ENCODE results near the gene CD276.
A peak's percentile ranks its signal among the peaks of the same experiment; 100 is the strongest.
"Not testable (repeated sequence)": the region's sequence is repeated elsewhere in the genome, so short reads cannot be mapped to it uniquely, and the experiment has no call there.

The CD276 gene

GRCh38 chr15:73683777-73684580 is at the start of gene CD276:
Gene CD276, plus strand, starts transcription at chr15:73684383. Its CDS starts 15,257 bp downstream, at chr15:73699640.
- DNase-seq, result peak; percentile 45

DNA sequence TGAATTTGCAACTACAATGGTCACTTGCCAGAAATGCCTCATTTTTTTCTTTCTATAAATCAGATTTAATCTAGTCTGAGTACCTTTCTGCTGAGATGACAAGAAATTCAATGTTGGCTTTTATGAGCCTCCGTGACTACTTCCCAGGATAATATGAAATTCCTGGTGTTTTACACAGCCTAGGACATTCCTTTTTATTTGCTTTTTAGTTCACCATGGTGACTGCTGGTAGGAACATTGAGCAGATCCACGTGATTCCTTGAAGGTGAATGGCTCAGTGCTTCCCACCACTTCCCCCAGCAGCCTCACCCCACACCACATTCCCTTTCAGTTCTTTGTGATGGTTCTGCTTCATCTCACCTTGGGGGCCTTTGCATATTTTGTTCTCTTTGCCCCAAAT is 46.7 kb upstream of the CD276 start:
- no peak for DNase-seq

DNA sequence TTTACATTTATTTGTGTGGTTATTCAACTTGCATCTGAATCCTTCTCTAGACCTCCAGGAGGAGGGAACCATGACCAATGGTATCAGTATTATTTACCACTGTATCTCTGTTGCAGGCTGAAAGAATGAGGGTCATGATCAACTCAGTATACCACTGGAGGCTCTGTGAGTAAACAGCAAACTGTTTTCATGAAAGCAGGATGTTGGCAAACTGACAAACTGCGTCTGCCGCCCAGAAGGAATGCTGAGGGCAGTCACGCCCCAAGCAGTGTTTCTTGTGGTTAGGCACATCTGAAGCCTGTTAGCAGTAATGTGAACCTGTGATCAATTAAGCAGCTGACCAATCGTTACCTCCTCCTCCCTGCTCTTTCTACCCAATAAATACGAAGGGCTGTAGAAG is 44.7 kb upstream of the CD276 start:
- DNase-seq, result not testable (repeated sequence)

- no peak for DNase-seq
These were observed 36.7 kb upstream of the CD276 start for GRCh38 chr15:73647259-73648013.

GRCh38 chr15:73648014-73648295 is 36.2 kb upstream of the CD276 start:
- no peak for DNase-seq

DNA sequence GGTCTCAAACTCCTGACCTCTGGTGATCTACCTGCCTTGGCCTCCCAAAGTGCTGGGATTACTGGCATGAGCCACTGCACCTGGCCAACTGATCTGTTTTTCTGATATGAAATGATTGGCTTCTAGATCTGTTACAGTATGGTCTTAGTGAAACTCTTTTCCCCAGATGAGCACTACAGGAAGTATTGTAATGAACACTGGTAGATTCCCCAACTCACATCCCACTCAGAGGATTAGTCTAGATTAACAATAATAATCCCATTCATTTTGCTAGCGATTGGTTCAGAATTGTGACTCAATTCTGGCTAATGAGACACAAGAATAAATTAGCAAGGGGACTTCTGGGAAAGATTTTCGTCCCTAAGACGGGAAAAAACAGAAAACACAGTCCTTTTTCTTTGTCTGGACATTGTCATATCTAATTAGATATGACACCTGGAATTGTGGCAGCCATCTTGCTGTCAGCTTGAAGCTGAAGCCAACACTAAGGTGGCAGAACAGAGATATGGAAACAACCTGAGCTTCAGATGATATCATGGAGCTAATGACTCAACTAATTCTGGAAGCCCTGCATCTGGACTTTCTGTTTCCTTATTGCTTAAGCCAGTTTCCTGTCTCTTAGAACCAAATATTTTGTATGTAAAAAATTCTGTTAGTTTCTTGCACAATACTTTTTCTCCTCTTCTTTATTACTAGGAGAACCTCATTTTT is 33.6 kb upstream of the CD276 start:
- peak; percentile 41 for DNase-seq

DNA sequence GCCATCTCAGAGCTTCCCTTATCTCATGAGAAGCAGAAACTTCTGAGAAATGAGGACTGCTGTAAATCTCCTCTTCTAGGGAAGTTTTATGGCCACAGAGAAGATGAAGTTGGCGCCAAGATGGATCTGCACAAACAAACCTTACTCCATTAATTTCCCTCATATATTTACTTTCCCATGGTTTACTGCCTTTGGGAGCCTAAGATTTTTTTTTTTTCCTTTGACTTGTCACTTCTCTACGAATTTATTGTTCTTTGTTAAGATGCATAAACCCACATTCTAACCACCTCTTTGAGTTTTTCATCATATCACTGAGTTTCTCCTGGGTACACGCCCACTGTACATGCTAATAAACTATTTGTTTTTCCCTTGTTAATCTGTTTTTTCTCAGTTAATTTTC is 29.5 kb upstream of the CD276 start:
- no peak for DNase-seq

- no peak for DNase-seq
These were observed 28.5 kb upstream of the CD276 start for GRCh38 chr15:73655724-73656123.

DNA sequence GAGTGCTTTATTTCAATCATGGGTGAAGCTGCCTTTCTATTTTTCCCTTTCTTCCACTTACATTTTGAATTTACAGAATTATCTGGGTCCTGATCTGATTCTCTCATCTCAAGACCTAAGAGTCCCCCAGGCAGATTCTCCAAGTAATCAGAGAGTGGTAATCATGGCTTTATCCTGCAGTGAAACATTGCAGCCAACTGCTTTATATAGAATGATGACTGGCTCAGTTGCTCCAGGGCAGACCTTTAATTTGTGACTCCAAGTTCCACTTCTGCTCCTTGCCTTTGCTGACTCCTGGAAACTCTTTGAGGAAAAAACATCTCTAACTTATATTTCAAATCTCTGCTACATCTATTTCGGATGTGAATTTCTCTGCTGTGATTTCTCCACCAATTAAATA is 25.5 kb upstream of the CD276 start:
- DNase-seq, result no peak

DNA sequence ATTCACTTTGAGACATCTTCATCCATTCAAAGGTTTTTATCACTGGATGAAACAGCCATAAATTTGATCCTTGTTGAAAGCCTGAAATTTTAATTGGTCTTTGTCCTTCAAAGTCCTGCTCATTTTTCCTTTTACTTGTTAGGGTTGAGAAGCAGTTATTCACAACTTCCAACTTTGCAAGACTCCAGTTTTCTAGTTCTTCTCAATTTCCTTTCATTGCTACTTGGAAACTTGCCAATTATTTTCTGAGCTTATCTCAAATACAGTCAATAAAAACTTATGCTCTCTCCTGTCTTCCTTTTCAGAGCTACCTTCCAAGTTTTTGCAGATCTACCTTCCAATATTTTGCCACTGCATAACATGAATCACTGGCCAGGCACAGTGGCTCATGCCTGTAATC is 23.7 kb upstream of the CD276 start:
- no peak for DNase-seq

DNA sequence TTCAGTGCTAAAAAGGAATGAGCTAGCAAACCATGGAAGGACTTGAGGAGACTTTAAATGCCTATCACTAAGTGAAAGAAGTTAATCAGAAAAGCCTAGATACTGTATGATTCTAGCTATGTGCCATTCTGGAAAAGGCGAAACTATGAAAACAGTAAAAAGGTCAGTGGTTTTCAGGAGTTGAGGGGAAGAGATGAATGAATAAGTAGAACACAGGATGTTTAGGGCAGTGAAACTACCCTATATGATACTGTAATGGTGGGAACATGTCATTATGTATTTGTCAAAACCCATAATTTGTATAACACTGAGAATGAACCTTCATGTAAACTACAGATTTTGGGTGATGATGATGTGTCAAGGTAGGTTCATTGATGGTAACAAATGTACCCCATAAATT is 9.6 kb upstream of the CD276 start:
- DNase-seq, result no peak

DNA sequence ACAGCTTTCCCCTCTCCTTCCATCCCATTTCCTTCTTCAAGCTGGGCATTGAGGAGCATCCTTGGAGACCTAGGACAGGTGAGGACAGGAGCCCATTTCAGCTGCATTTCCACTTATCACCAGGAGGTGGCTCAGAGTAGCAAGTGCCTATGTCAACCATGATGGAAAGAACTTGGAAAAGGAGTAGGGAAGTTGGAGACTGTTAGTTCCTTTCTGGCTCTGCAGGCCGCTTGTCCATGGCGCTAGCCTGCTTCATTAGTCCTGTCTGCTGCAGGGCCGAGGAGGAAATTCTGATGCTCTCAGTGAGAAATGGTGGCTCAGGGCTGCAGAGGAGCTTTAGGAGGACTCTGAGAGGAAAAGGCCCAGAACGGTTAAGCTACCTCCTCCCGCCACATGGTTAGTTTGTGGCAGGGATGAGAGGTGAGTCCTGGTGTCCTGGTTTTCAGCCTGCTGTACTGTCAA is 7.0 kb upstream of the CD276 start:
- DNase-seq, result peak; percentile 68

GRCh38 chr15:73677733-73678132 is 6.5 kb upstream of the CD276 start:
- DNase-seq, result no peak

DNA sequence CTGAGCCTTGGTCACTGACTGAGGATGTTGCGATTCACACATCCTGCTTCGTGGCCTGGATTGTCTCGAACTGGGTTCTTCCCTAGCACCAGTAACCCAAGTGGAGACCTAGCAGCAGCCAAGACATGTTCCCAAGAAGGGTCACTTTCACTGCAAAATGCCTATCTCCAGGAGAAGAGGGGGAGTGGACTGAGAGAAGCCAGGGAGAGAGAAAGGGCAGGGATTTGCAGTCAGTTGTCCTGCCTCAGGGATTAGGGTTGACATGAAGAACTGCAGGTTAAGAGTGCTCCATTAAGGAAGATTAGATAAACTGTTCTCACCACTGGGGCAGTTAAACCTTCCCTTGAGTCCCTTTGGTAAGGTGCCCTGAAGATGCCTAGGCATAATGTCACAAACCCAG is 5.7 kb upstream of the CD276 start:
- DNase-seq, result no peak

GRCh38 chr15:73679180-73679579 is 5.0 kb upstream of the CD276 start:
- DNase-seq, result no peak

GRCh38 chr15:73679964-73680363 is 4.2 kb upstream of the CD276 start:
- no peak for DNase-seq

DNA sequence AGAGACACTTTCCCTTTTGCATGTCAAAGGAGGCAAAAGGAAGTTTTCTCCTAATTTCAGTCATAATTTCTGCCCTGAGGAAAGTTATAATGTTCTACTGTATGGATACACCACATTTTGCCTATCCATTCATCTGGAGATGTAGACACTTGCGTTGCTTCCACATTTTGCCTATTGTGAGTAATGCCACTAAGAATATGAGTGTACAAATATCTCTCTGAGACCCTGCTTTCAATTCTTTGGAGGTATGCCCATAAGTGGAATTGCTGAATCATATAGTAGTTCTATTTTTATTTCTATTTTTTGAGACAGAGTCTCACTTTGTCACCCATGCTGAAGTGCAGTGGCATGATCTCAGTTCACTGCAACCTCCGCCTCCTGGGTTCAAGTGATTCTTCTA is 3.6 kb upstream of the CD276 start:
- DNase-seq, result no peak

DNA sequence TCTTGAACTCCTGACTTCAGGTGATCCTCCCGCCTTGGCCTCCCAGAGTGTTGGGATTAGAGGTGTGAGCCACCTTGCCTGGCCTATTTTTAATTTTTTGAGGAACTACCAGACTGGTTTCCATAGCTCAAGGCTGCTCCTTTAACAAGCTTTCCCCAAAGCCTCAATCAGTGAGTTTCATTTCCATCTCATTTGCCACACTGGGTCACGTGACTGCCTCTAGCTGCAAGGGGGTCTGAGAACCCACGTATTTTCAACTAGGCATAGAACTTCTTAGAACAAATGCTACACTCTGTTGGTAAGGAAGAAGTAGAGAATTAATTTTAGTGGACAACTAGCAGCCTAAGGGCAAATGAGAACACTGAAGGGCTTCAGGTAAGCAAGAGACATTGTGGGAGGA is 3.1 kb upstream of the CD276 start:
- no peak for DNase-seq

DNA sequence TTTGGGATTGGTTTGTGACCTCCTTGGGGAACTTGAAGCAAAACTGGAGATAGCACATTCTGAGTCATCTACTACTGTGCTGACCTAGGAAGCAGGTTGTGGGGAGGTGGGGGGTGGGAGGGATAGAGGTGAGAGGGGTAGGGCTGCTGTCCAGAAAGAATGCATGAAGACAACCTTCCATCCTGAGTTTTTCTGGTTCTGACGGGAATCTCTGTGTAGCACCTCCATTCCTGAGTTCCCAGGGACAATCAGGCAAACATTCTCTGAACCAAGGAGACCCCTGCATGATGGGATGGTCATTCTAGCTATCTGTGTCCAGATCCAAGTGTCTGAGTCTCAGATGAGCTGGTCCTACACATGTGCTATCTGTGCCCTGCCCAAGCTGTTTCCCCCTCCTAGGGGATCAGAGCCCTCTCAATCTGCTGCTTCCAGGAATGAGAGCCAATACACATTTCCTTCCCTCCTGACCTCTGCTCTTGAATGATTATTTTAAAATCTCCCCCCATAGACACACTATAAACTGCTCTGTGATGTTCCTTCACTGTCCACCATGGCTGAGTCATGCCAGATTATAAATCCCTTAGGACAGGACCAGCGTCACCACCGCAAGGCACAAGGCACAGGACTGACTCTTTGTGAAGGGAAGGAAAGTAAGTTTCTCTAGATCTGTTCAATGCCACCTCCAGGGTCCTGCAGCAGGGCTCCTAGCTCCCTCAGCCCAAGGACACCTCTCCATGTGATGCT is 2.2 kb upstream of the CD276 start:
- DNase-seq, result no peak

- DNase-seq, result no peak
These were observed 1.5 kb upstream of the CD276 start for GRCh38 chr15:73682600-73683090.

- no peak for DNase-seq
These were observed 866 bp upstream of the CD276 start for GRCh38 chr15:73683257-73683776.

DNA sequence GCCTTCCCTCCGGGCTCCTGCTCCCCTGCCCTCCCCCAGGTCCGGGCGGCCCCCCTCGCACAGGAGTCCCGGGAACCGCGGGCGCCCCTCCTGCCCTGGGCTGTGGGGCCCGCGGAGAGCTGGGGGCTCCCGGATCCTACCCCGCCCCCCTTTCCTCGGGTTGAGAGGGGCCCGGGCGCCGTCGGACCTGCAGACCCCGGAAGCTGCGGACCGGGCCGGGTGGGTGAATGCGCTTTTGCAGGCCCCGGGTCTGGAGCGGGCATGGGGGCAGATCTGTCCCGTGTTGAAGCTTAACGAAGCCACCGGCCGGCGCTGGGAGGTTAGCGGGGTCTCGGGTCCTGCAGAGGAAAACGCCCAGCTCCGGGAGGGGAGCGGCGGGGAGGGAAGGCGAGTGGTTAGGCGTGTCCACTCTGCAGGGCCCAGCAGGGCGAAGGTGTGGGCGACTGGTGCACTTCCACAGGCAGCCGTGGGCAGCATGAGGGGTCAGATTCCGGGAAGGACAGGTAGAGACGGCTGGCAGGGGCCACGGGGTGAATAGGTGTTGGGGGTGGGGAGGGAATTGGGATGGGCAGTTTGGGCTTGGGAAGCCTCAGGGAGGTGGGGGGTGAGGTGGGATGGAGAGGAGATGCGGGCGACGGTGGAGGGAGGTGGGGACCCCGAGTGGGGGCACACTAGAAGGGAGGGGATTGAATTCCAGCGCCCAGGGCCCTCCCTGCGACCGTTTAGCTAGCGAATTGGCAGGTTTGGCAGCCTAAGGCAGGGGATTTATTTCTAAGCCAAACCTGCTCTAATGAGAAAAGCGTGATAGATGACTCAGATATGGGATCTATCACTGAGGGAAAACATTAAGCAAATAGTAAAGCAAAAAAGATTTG is 635 bp downstream of the CD276 start:
- DNase-seq, result no peak

Data from stimulated activated CD4-positive, alpha-beta T cell treated with anti-CD3 and anti-CD28 coated beads, Interleukin-15, amount 100 ng/mL, for 24 hours (primary cell).